Thymus (tissue), 11 donors: ENCODE results near the gene AMOTL1. TPM values are rescaled to one million over a fixed set of nuclear protein-coding genes. Genes with fewer than 3 reads are reported as not detected.

Experiments
- DNase-seq, 9 donors: peaks; one replicate each; pipeline ENCODE4 v3.0.0-alpha.2; 2013; ENCODE audit warnings: low spot score in 9 of 9, low read depth in 6 of 9, missing footprints in 1 of 9
- H3K27ac ChIP-seq, 2 donors: one replicate each; pipeline ENCODE4 v1.5.1; 2013; ENCODE audit warnings: control low read depth in 1 of 2, low read depth in 1 of 2, low read length in 1 of 2, mild to moderate bottlenecking in 1 of 2, moderate library complexity in 1 of 2
- H3K27me3 ChIP-seq, 2 donors: one replicate each; pipeline ENCODE4 v1.5.1; 2013; ENCODE audit warnings: low read length in 1 of 2; ENCODE audit not compliant: control insufficient read depth in 2 of 2, insufficient read depth in 1 of 2
- H3K36me3 ChIP-seq, 2 donors: one replicate each; pipeline ENCODE4 v1.5.1; 2013; ENCODE audit warnings: low read length in 1 of 2, mild to moderate bottlenecking in 1 of 2, moderate library complexity in 1 of 2; ENCODE audit not compliant: control insufficient read depth in 2 of 2, insufficient read depth in 2 of 2
- H3K4me1 ChIP-seq, 2 donors: one replicate each; pipeline ENCODE4 v1.5.1; 2013; ENCODE audit warnings: low read length in 2 of 2; ENCODE audit not compliant: control insufficient read depth in 2 of 2, insufficient read depth in 2 of 2
- H3K4me3 ChIP-seq, 2 donors: one replicate each; pipeline ENCODE4 v1.5.1; 2013; ENCODE audit warnings: low read length in 2 of 2, control low read depth in 1 of 2, mild to moderate bottlenecking in 1 of 2
- H3K9me3 ChIP-seq, 2 donors: one replicate each; pipeline ENCODE4 v1.5.1; 2013; ENCODE audit warnings: low read length in 1 of 2, mild to moderate bottlenecking in 1 of 2; ENCODE audit not compliant: control insufficient read depth in 2 of 2, insufficient read depth in 1 of 2
- WGBS: extraction: QIAGEN DNeasy Blood & Tissue Kit; methylation state at CpG from one replicate; pipeline ENCODE4 v1.1.7; 2013; 5-methylcytosine and 5-hydroxymethylcytosine counted together
- polyA plus RNA-seq: library from polyadenylated mRNA; stranded (reverse); fragments of 200-250 nt; gene quantifications from one replicate; pipeline ENCODE4 v1.2.3, GENCODE V29; 2013
- total RNA-seq: library from RNA; stranded (reverse); fragments of 120-200 nt; gene quantifications from one replicate; pipeline ENCODE4 v1.2.4, GENCODE V29; 2013
- donor health status: healthy.

AMOTL1 gene
- total and polyA plus RNA-seq, 2 donors = 10.5 to 31.8 TPM

DNA sequence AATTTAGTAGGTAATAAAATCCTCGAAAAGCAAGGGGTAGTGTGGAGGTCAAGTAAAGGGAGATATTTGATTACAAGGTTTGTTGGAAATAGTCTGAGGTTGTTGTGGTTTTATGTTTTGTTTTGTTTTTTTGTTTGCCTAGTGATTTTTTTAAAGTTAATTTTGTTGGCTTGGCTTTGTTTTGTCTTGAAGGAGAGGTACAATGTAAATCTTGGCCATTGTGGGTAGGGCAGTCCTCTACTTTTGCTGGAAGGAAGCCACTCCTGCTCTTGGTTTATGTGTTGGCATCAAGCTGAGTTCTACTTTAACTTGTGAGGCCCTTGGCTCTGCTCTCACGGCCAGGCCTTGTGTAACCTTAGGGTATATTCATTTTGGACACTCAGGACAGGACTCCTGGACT is 3.2 kb downstream of the AMOTL1 start:
- Histone ChIP-seq H3K4me3 (no peak overlapping the region), H3K27me3 (peaks cover 0 to 15% of the 10 kb centered on the region in 2 donors), H3K9me3 (no peaks in the 10 kb centered on the region), H3K27ac (no peak overlapping the region), H3K36me3 (no peaks in the 10 kb centered on the region), H3K4me1 (peaks cover 13 to 23% of the 10 kb centered on the region in 2 donors)
- no peak for DNase-seq
- WGBS = 94% methylated on average over 2 of the region's 2 CpGs

DNA sequence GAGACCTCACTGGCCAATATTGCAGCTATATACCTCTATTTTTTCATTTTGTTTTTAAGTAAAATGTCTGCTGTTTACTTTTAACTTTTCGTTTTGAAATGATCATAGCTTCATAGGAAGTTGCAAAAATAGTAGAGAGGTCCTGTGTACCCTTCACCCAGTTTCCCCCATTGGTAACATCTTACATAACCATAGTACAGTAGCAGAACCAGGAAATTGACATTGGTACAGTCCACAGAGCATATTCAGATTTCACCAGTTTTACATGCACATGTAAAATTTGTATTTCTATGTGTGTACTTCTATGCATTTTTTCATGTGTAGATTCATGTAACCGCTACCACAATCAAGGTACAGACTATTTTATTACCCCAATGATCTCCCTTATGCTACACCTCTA is 3.8 kb downstream of the AMOTL1 start:
- Histone ChIP-seq H3K27me3 (peaks cover 0 to 15% of the 10 kb centered on the region in 2 donors), H3K9me3 (no peaks in the 10 kb centered on the region), H3K4me3 (no peak overlapping the region), H3K27ac (no peak overlapping the region), H3K36me3 (no peaks in the 10 kb centered on the region), H3K4me1 (peaks cover 17 to 27% of the 10 kb centered on the region in 2 donors)
- no peak for DNase-seq
- WGBS = 97% methylated on average over 2 of the region's 2 CpGs

DNA sequence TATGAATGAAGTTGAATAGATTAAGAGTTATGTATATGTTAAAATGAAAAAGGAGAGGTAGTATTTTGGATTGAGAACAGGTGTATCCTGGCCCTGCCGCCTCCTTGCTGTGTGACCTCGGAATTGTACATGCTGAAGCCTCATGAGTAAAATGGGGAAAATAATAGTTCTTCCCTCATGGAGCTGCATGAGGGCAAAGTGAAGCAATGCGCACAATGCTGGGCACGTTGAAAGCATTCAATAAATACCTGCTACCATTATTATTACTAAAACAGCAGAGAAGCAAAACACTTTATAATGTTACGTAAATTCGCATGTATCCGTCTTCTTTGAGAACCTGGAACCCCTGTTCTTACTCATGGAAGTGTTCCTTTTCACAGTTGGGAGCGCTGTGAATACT is 5.7 kb downstream of the AMOTL1 start:
- no peak for DNase-seq
- Histone ChIP-seq H3K27me3 (peaks cover 0 to 6% of the 10 kb centered on the region in 2 donors), H3K36me3 (no peaks in the 10 kb centered on the region), H3K9me3 (no peaks in the 10 kb centered on the region), H3K4me1 (peaks cover 13 to 21% of the 10 kb centered on the region in 2 donors), H3K4me3 (no peak overlapping the region), H3K27ac (no peak overlapping the region)
- whole genome bisulfite sequencing = 98% methylated on average over 8 of the region's 8 CpGs

DNA sequence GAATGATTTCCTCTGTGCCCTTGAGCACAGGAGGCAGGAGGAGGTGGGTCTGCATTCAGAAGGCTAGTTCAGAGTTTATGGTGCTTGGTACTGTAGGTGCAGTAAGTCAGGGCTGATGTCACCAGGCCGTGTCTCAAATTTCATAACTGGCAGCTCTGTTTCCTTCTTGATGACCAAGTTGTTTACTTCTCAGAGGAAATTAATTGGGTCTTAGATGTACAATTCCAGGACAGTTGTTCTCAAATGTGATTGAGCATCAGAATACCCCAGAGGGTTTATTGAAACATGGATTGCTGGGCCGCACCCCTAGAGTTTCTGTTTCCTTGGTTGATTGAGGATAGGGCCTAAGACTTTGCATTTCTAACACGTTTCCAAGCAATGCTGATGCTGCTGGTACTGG is 6.2 kb downstream of the AMOTL1 start:
- 93% methylated on average over 3 of the region's 3 CpGs for WGBS
- H3K9me3 ChIP-seq = no peaks in the 10 kb centered on the region
- no peaks in the 10 kb centered on the region for H3K36me3 ChIP-seq
- no peak overlapping the region for H3K4me3 ChIP-seq
- peaks cover 0 to 2% of the 10 kb centered on the region in 2 donors for H3K27me3 ChIP-seq
- H3K27ac ChIP-seq = no peak overlapping the region
- DNase-seq = no peak
- peaks cover 13 to 19% of the 10 kb centered on the region in 2 donors for H3K4me1 ChIP-seq

GRCh38 chr11:94775567-94776327 is 7.6 kb downstream of the AMOTL1 start:
- no peak overlapping the region for H3K4me3 ChIP-seq

GRCh38 chr11:94776351-94777321 is 8.5 kb downstream of the AMOTL1 start:
- 40% methylated on average over 5 of the region's 5 CpGs for WGBS
- DNase-seq = peak in 6 of 9 donors; percentile 38 to 84 (median 67)
- no peaks in the 10 kb centered on the region for H3K27me3 ChIP-seq
- H3K9me3 ChIP-seq = no peaks in the 10 kb centered on the region
- H3K4me1 ChIP-seq = peaks cover 8 to 22% of the 10 kb centered on the region in 2 donors
- no peaks in the 10 kb centered on the region for H3K36me3 ChIP-seq
- no peak overlapping the region for H3K4me3 ChIP-seq
- H3K27ac ChIP-seq = peak overlapping the region in 1 of 2 donors; percentile 63

More at GRCh38 chr11:94775567-94776327, 7.6 kb downstream of the AMOTL1 start:
- H3K4me1 ChIP-seq = peaks cover 8 to 15% of the 10 kb centered on the region in 2 donors
- no peak for DNase-seq
- no peaks in the 10 kb centered on the region for H3K36me3 ChIP-seq
- H3K27me3 ChIP-seq = no peaks in the 10 kb centered on the region
- no peaks in the 10 kb centered on the region for H3K9me3 ChIP-seq
- WGBS = 97% methylated on average over 5 of the region's 5 CpGs
- no peak overlapping the region for H3K27ac ChIP-seq

GRCh38 chr11:94780432-94780831 is 12.3 kb downstream of the AMOTL1 start:
- Histone ChIP-seq H3K27ac (no peak overlapping the region), H3K27me3 (no peaks in the 10 kb centered on the region), H3K4me1 (peaks cover 8 to 22% of the 10 kb centered on the region in 2 donors), H3K4me3 (no peak overlapping the region), H3K9me3 (no peaks in the 10 kb centered on the region), H3K36me3 (no peaks in the 10 kb centered on the region)
- WGBS = 5% methylated on average over 3 of the region's 3 CpGs
- no peak for DNase-seq

- H3K27me3 ChIP-seq = no peaks in the 10 kb centered on the region
- no peaks in the 10 kb centered on the region for H3K9me3 ChIP-seq
- no peaks in the 10 kb centered on the region for H3K36me3 ChIP-seq
- no peak overlapping the region for H3K4me3 ChIP-seq
- 97% methylated on average over 1 of the region's 1 CpG for WGBS
- peaks cover 0 to 13% of the 10 kb centered on the region in 2 donors for H3K4me1 ChIP-seq
- DNase-seq = no peak
- H3K27ac ChIP-seq = no peak overlapping the region
Measured at GRCh38 chr11:94781837-94782236, 13.7 kb downstream of the AMOTL1 start.

DNA sequence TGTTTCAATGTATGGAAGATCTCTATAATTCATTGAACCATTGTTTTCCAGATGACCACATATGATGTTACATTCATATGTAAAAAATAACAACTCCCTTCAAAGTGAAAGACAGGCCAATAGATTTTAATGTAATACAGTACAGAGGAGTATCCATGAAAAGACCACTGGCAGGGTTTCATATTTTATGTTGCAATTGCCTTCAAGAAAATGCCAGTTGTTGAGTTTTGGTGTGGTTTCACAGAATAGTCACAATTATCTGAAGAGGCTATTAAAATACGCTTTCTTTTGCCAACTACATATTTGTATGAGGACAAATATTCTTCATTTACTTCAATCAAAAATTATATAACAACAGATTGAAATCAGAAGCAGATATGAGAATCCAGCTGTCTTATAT is 14.3 kb downstream of the AMOTL1 start:
- 95% methylated on average over 1 of the region's 1 CpG for WGBS
- Histone ChIP-seq H3K36me3 (no peaks in the 10 kb centered on the region), H3K9me3 (no peaks in the 10 kb centered on the region), H3K4me1 (peaks cover 0 to 13% of the 10 kb centered on the region in 2 donors), H3K27me3 (no peaks in the 10 kb centered on the region), H3K27ac (no peak overlapping the region), H3K4me3 (no peak overlapping the region)
- DNase-seq = no peak
